HCT116 (cell line): Measurements from ENCODE around the gene DNAJC9. TPM values are rescaled to one million over a fixed set of nuclear protein-coding genes. Genes with fewer than 3 reads are reported as not detected.

ENCODE experiments used
- ATAC-seq: fragments of 200-7000 bp; cut with Tn5 transposase; 2 replicates; pipeline ENCODE4 v1.9.1; 2020; ENCODE audit warnings: mild to moderate bottlenecking, moderate library complexity
- BruUV-seq: library from RNA; stranded (reverse); fragments of 400-500 nt; replicated peaks from 2 replicates; lab custom pipeline; 2021; lab: Mats Ljungman, UMichigan
- CTCF ChIA-PET: fragments of 300-600 bp; sonication (Branson Sonifier 250); formaldehyde crosslinking; loops from one replicate; lab custom pipeline; 2021; ENCODE audit warnings: antibody characterized with exemption; lab: Charles Lee
- POLR2A ChIA-PET: fragments of 300-600, 350-600 bp; sonication (Branson Sonifier 250); formaldehyde crosslinking; loops from one replicate; lab custom pipeline; 2021; ENCODE audit warnings: antibody characterized with exemption; lab: Charles Lee
- RAD21 ChIA-PET, 2 experiments: fragments of 300-600 bp; sonication (Branson Sonifier 250); formaldehyde crosslinking; loops; one replicate each; lab custom pipeline; 2023; ENCODE audit warnings: low total read pairs in 2 of 2; ENCODE audit not compliant: uncharacterized antibody in 2 of 2, unreplicated experiment in 2 of 2, low non-redundant PET in 1 of 2; lab: Charles Lee
- DNase-seq: peaks from one replicate; pipeline ENCODE4 v3.0.0-alpha.2; 2010; ENCODE audit warnings: low read depth, low spot score
- H2AFZ ChIP-seq: fragments of 200-600 bp; shearing (Covaris generic), sonication (generic); 2 replicates; pipeline ENCODE4 v1.6.1; 2017; ENCODE audit warnings: low read depth, mixed run types, mixed read lengths, antibody characterized with exemption, low read length; ENCODE audit not compliant: poor library complexity, severe bottlenecking
- H3K27ac ChIP-seq: 2 replicates; pipeline ENCODE4 v1.5.1; 2012; ENCODE audit warnings: low read depth, low read length
- H3K27me3 ChIP-seq: fragments of 200-600 bp; sonication (generic); 2 replicates; pipeline ENCODE4 v1.6.1; 2016; ENCODE audit warnings: mixed run types, low read length, mixed read lengths; ENCODE audit not compliant: insufficient read depth
- H3K36me3 ChIP-seq, 2 experiments: fragments of 200-500 bp in 1 of 2; fragments of 200-600 bp in 1 of 2; sonication (Bioruptor generic) in 1 of 2; sonication (generic) in 1 of 2; 2 replicates each; pipeline versions ENCODE4 v1.5.1 to v1.6.1; 2014 to 2016; ENCODE audit warnings: low read length in 2 of 2, inconsistent platforms in 1 of 2, mixed read lengths in 1 of 2, mixed run types in 1 of 2; ENCODE audit not compliant: insufficient read depth in 2 of 2, control insufficient read depth in 1 of 2
- H3K4me1 ChIP-seq, 2 experiments: fragments of 200-600 bp in 1 of 2; sonication (generic) in 1 of 2; 2 replicates each; pipeline versions ENCODE4 v1.5.1 to v1.6.1; 2012 to 2017; ENCODE audit warnings: low read length in 2 of 2, inconsistent platforms in 1 of 2, mild to moderate bottlenecking in 1 of 2, mixed read lengths in 1 of 2, mixed run types in 1 of 2, moderate library complexity in 1 of 2; ENCODE audit not compliant: insufficient read depth in 2 of 2, control insufficient read depth in 1 of 2
- H3K4me2 ChIP-seq: fragments of 200-600 bp; sonication (generic); 2 replicates; pipeline ENCODE4 v1.6.1; 2017; ENCODE audit warnings: mixed run types, low read length, mixed read lengths
- H3K4me3 ChIP-seq, 2 experiments: fragments of 200-600 bp in 1 of 2; sonication (generic) in 1 of 2; replicated peaks in 1 of 2; 2 replicates each; pipeline ENCODE4 v1.5.1; 2011 to 2016; ENCODE audit warnings: low read length in 2 of 2, control low read depth in 1 of 2, low read depth in 1 of 2, mild to moderate bottlenecking in 1 of 2, mixed read lengths in 1 of 2, mixed run types in 1 of 2
- H3K79me2 ChIP-seq: fragments of 200-600 bp; sonication (generic); 2 replicates; pipeline ENCODE4 v1.6.1; 2017; ENCODE audit warnings: mild to moderate bottlenecking, mixed run types, low read length, moderate library complexity, mixed read lengths; ENCODE audit not compliant: insufficient read depth
- H3K9ac ChIP-seq: fragments of 200-600 bp; sonication (generic); 2 replicates; pipeline ENCODE4 v1.6.1; 2016; ENCODE audit warnings: low read length, mixed read lengths
- H3K9me2 ChIP-seq: fragments of 200-600 bp; sonication (generic), shearing (Covaris generic); 2 replicates; pipeline ENCODE4 v1.6.1; 2017; ENCODE audit warnings: mixed run types, mild to moderate bottlenecking, moderate library complexity; ENCODE audit not compliant: insufficient read depth
- H3K9me3 ChIP-seq, 2 experiments: fragments of 200-500 bp in 1 of 2; fragments of 200-600 bp in 1 of 2; sonication (Bioruptor generic) in 1 of 2; sonication (generic) in 1 of 2; 2 replicates each; pipeline ENCODE4 v1.6.1; 2014 to 2017; ENCODE audit warnings: low read length in 2 of 2, mixed read lengths in 2 of 2, inconsistent platforms in 1 of 2, low read depth in 1 of 2, mild to moderate bottlenecking in 1 of 2, mixed run types in 1 of 2, moderate library complexity in 1 of 2; ENCODE audit not compliant: control insufficient read depth in 1 of 2, insufficient read depth in 1 of 2
- H4K20me1 ChIP-seq: fragments of 200-600 bp; sonication (generic), shearing (Covaris generic); 2 replicates; pipeline ENCODE4 v1.6.1; 2017; ENCODE audit warnings: mixed run types, mild to moderate bottlenecking, moderate library complexity; ENCODE audit not compliant: insufficient read depth
- CBX3 ChIP-seq: IDR thresholded peaks from 2 replicates; pipeline ENCODE4 v1.6.1; 2012; ENCODE audit warnings: low read depth
- CEBPB ChIP-seq: IDR thresholded peaks from 2 replicates; pipeline ENCODE4 v1.6.1; 2012; ENCODE audit warnings: low read depth
- EGR1 ChIP-seq: IDR thresholded peaks from 2 replicates; pipeline ENCODE4 v1.6.1; 2012; ENCODE audit warnings: low read depth
- EZH2phosphoT487 ChIP-seq: fragments of 200-600 bp; IDR thresholded peaks from 2 replicates; pipeline ENCODE4 v1.6.1; 2018; ENCODE audit warnings: antibody characterized with exemption, borderline replicate concordance
- FOSL1 ChIP-seq: IDR thresholded peaks from 2 replicates; pipeline ENCODE4 v1.6.1; 2012; ENCODE audit warnings: low read depth
- JUND ChIP-seq: IDR thresholded peaks from 2 replicates; pipeline ENCODE4 v1.6.1; 2012
- POLR2AphosphoS5 ChIP-seq: IDR thresholded peaks from 2 replicates; pipeline ENCODE4 v1.6.1; 2011; ENCODE audit warnings: mild to moderate bottlenecking, low read depth, low read length, moderate library complexity
- RAD21 ChIP-seq: IDR thresholded peaks from 2 replicates; pipeline ENCODE4 v1.6.1; 2012; ENCODE audit warnings: low read depth, mild to moderate bottlenecking
- SIN3A ChIP-seq: IDR thresholded peaks from 2 replicates; pipeline ENCODE4 v1.6.1; 2012; ENCODE audit warnings: low read depth
- SRF ChIP-seq: IDR thresholded peaks from 2 replicates; pipeline ENCODE4 v1.6.1; 2012; ENCODE audit warnings: low read depth
- TCF7L2 ChIP-seq: IDR thresholded peaks from 2 replicates; pipeline ENCODE4 v1.7.0; 2011; ENCODE audit warnings: borderline replicate concordance, inconsistent platforms; ENCODE audit not compliant: insufficient read depth, insufficient read length; ENCODE audit errors: extremely low read depth
- YY1 ChIP-seq: IDR thresholded peaks from 2 replicates; pipeline ENCODE4 v1.6.1; 2011; ENCODE audit warnings: low read length, low read depth, moderate library complexity, mild to moderate bottlenecking; ENCODE audit not compliant: insufficient replicate concordance; ENCODE audit errors: extremely low read depth
- ZFX ChIP-seq: fragments of 450-650 bp; IDR thresholded peaks from 2 replicates; pipeline ENCODE4 v1.6.1; 2017
- ZNF274 ChIP-seq: fragments of 200-500 bp; sonication (Bioruptor generic); IDR thresholded peaks from 2 replicates; pipeline ENCODE4 v1.6.1; 2014; ENCODE audit warnings: mild to moderate bottlenecking, low read depth, low read length, inconsistent platforms
- intact Hi-C: fragments of 100-400 bp; cut with micrococcal nuclease; formaldehyde crosslinking; loops from 2 replicates; pipeline ENCODE4 v1.10.0; 2022
- total RNA-seq: library from RNA; stranded (reverse); gene quantifications from one replicate; pipeline ENCODE4 v1.2.1, GENCODE V29; 2021; ENCODE audit not compliant: unreplicated experiment
- TF ChIP-seq, protein P1 (sequence below), 3 experiments: fragments of 200-600 bp in 1 of 3; sonication (generic) in 1 of 3; IDR thresholded peaks in 2 of 3; conservative IDR thresholded peaks in 1 of 3; 2 replicates each; pipeline ENCODE4 v1.5.1; 2012 to 2017; ENCODE audit warnings: low read depth in 2 of 3, low read length in 2 of 3, antibody characterized with exemption in 1 of 3, borderline replicate concordance in 1 of 3, control low read depth in 1 of 3, mild to moderate bottlenecking in 1 of 3, mixed read lengths in 1 of 3, mixed run types in 1 of 3, moderate library complexity in 1 of 3; ENCODE audit not compliant: insufficient read depth in 1 of 3
- TF ChIP-seq, protein P2 (sequence below): IDR thresholded peaks from 2 replicates; pipeline ENCODE4 v1.6.1; 2012
- TF ChIP-seq, protein P3 (sequence below): IDR thresholded peaks from 2 replicates; pipeline ENCODE4 v1.6.1; 2012
- TF ChIP-seq, protein P4 (sequence below): IDR thresholded peaks from 2 replicates; pipeline ENCODE4 v1.6.1; 2011; ENCODE audit warnings: mild to moderate bottlenecking, low read length, moderate library complexity; ENCODE audit not compliant: insufficient replicate concordance; ENCODE audit errors: extremely low read depth

Gene DNAJC9
- total RNA-seq, 1 experiment from 2014 or later, result 40.3 TPM

DNA sequence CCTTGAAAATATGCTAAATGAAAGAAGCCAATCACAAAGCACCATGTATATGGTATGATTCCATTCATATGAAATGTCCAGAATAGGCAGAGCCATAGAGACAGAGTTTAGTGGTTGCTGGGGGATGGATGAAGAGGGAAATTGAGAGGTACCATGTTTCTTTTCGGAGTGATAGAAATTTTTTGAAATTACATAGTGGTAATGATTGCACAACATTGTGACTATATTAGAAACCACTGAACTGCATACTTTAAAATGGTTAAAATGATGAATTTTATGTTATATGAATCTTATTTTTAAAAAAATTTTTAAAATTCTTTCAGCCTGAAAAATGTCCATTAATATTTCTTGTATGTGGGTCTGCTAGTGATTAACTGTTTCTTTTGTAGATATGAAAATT lies 26.1 kb downstream of the DNAJC9 start:
- H3K9me2 ChIP-seq, result no peaks in the 10 kb centered on the region
- ChIA-PET CTCF (no interaction called here), POLR2A (no interaction called here), RAD21 (no interaction called here)
- no peaks in the 10 kb centered on the region for H3K27me3 ChIP-seq
- BruUV-seq, result no TSS peak
- TF ChIP-seq, protein P1, sequence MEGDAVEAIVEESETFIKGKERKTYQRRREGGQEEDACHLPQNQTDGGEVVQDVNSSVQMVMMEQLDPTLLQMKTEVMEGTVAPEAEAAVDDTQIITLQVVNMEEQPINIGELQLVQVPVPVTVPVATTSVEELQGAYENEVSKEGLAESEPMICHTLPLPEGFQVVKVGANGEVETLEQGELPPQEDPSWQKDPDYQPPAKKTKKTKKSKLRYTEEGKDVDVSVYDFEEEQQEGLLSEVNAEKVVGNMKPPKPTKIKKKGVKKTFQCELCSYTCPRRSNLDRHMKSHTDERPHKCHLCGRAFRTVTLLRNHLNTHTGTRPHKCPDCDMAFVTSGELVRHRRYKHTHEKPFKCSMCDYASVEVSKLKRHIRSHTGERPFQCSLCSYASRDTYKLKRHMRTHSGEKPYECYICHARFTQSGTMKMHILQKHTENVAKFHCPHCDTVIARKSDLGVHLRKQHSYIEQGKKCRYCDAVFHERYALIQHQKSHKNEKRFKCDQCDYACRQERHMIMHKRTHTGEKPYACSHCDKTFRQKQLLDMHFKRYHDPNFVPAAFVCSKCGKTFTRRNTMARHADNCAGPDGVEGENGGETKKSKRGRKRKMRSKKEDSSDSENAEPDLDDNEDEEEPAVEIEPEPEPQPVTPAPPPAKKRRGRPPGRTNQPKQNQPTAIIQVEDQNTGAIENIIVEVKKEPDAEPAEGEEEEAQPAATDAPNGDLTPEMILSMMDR (IDR thresholded peaks at IDR 0.05 in 2 of 3, conservative IDR thresholded peaks at IDR 0.05 in 1 of 3; ENCODE audit: borderline replicate concordance in 1 of 3, insufficient read depth in 1 of 3, low read depth in 2 of 3, low read length in 2 of 3), result no peak
- no peak for TF ChIP-seq SRF
- TF ChIP-seq ZNF274, result no peak
- TF ChIP-seq EZH2phosphoT487, result no peak
- no peak for TF ChIP-seq JUND
- TF ChIP-seq FOSL1, result no peak
- TF ChIP-seq, protein P2, sequence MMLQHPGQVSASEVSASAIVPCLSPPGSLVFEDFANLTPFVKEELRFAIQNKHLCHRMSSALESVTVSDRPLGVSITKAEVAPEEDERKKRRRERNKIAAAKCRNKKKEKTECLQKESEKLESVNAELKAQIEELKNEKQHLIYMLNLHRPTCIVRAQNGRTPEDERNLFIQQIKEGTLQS, result no peak
- TF ChIP-seq TCF7L2, result no peak
- no peak for TF ChIP-seq ZFX
- TF ChIP-seq CEBPB, result no peak
- TF ChIP-seq SIN3A, result no peak
- no peak for TF ChIP-seq YY1
- TF ChIP-seq EGR1, result no peak
- TF ChIP-seq POLR2AphosphoS5, result no peak
- TF ChIP-seq, protein P3, sequence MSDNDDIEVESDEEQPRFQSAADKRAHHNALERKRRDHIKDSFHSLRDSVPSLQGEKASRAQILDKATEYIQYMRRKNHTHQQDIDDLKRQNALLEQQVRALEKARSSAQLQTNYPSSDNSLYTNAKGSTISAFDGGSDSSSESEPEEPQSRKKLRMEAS, result no peak
- TF ChIP-seq, protein P4, sequence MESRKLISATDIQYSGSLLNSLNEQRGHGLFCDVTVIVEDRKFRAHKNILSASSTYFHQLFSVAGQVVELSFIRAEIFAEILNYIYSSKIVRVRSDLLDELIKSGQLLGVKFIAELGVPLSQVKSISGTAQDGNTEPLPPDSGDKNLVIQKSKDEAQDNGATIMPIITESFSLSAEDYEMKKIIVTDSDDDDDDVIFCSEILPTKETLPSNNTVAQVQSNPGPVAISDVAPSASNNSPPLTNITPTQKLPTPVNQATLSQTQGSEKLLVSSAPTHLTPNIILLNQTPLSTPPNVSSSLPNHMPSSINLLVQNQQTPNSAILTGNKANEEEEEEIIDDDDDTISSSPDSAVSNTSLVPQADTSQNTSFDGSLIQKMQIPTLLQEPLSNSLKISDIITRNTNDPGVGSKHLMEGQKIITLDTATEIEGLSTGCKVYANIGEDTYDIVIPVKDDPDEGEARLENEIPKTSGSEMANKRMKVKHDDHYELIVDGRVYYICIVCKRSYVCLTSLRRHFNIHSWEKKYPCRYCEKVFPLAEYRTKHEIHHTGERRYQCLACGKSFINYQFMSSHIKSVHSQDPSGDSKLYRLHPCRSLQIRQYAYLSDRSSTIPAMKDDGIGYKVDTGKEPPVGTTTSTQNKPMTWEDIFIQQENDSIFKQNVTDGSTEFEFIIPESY, result no peak
- TF ChIP-seq CBX3, result no peak
- no peak for TF ChIP-seq RAD21
- no peak overlapping the region for H3K4me3 ChIP-seq
- ATAC-seq (no peak), DNase-seq (no peak)
- H3K9ac ChIP-seq, result no peak overlapping the region
- H3K4me2 ChIP-seq, result no peak overlapping the region
- no peaks in the 10 kb centered on the region for H3K9me3 ChIP-seq
- no peaks in the 10 kb centered on the region for H4K20me1 ChIP-seq
- no peaks in the 10 kb centered on the region for H3K4me1 ChIP-seq
- H3K36me3 ChIP-seq, result no peaks in the 10 kb centered on the region
- no peak overlapping the region for H2AFZ ChIP-seq
- no peaks in the 10 kb centered on the region for H3K79me2 ChIP-seq
- H3K27ac ChIP-seq, result no peak overlapping the region
- intact Hi-C loops, result no loop called here
